ENCODE measurements around the gene FASTKD2. TPM values are rescaled to one million over a fixed set of nuclear protein-coding genes. Genes with fewer than 3 reads are reported as not detected.

The FASTKD2 gene
- total RNA-seq, 1 donor from 2014 or later: 29.6 TPM

DNA sequence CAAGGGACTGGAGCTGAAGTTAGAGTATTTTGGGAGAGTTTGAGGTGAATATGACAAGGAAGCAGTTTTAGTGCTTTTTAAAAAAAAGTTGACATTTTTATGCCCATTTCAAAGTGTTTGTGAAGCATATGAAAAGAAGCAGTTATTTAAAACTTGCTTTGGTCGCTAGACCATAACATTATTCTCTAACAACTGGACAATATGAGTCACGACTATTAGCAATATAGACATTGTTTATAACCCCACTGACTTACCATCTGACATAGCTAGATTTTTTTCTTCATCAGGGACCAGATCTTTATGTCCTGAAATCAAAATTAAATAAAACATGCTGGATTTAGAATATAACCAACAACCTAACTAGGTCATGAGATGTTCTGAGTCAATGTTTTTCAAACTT is 24.6 kb upstream of the FASTKD2 start:
- Mint-ChIP-seq H3K36me3 (ENCODE audit: low read depth) (no peaks in the 10 kb centered on the region), H3K27ac (no peak overlapping the region), H3K4me1 (no peaks in the 10 kb centered on the region), H3K4me3 (no peak overlapping the region), H3K9me3 (no peaks in the 10 kb centered on the region), H3K27me3 (peaks cover 13% of the 10 kb centered on the region)
- ChIA-PET POLR2A (no interaction called here), CTCF (interaction anchor here (0.9 kb wide), 1 partner anchor 59 kb away, joined by 3 read pairs; no protein-coding TSS in a partner anchor)
- intact Hi-C loops (cut with micrococcal nuclease): no loop called here
- TF ChIP-seq, protein P1, sequence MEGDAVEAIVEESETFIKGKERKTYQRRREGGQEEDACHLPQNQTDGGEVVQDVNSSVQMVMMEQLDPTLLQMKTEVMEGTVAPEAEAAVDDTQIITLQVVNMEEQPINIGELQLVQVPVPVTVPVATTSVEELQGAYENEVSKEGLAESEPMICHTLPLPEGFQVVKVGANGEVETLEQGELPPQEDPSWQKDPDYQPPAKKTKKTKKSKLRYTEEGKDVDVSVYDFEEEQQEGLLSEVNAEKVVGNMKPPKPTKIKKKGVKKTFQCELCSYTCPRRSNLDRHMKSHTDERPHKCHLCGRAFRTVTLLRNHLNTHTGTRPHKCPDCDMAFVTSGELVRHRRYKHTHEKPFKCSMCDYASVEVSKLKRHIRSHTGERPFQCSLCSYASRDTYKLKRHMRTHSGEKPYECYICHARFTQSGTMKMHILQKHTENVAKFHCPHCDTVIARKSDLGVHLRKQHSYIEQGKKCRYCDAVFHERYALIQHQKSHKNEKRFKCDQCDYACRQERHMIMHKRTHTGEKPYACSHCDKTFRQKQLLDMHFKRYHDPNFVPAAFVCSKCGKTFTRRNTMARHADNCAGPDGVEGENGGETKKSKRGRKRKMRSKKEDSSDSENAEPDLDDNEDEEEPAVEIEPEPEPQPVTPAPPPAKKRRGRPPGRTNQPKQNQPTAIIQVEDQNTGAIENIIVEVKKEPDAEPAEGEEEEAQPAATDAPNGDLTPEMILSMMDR (IDR thresholded peaks at IDR 0.05): no peak
- ATAC-seq (ENCODE audit: low read depth) (no peak), DNase-seq (no peak)

DNA sequence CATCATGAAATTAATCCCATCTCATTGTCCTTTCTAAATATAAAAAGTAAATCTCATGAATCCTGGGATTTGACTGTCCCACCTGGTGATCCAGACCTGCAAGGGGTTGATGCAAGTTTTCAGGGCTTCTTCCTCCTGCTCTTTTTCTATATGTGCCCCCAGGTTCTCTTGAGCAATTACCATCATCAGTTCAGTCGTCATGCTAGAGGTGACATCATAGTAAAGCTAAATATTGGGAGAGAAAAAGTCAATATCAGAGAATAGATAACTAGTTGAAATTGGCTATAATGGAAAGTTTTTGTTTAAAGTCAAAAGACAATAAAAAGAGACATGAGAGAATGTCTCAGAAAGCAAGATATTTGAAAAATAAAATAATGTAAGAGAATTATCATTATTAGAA is 8.6 kb upstream of the FASTKD2 start:
- DNase-seq (no peak), ATAC-seq (ENCODE audit: low read depth) (no peak)
- Mint-ChIP-seq H3K27me3 (peaks cover 15% of the 10 kb centered on the region), H3K9me3 (peaks cover 5% of the 10 kb centered on the region), H3K4me1 (no peaks in the 10 kb centered on the region), H3K36me3 (ENCODE audit: low read depth) (no peaks in the 10 kb centered on the region), H3K27ac (no peak overlapping the region), H3K4me3 (no peak overlapping the region)
- POLR2A ChIA-PET: no interaction called here
- CTCF ChIA-PET: no interaction called here
- intact Hi-C loops (cut with micrococcal nuclease): no loop called here
- TF ChIP-seq, protein P1 (IDR thresholded peaks at IDR 0.05): no peak

GRCh38 chr2:206764673-206765241 is 649 bp upstream of the FASTKD2 start:
- DNase-seq: no peak
- ChIA-PET POLR2A (interaction anchor here (0.6 to 1.6 kb wide), 12 partner anchors 17 to 1547 kb away, joined by 3 to 18 read pairs (median 5); partner anchors contain the start of genes CCNYL1, CREB1, FZD5 and KLF7), CTCF (interaction anchor here (1.2 to 1.3 kb wide), 2 partner anchors 36 to 679 kb away, joined by 3 read pairs; partner anchors contain the start of gene INO80D)
- peaks cover 3% of the 10 kb centered on the region for H3K27me3 Mint-ChIP-seq
- H3K4me1 Mint-ChIP-seq: peaks cover 34% of the 10 kb centered on the region
- peaks cover 27% of the 10 kb centered on the region for H3K36me3 Mint-ChIP-seq (ENCODE audit: low read depth)
- H3K4me3 Mint-ChIP-seq: peak overlapping the region; percentile 94
- TF ChIP-seq, protein P1 (IDR thresholded peaks at IDR 0.05): no peak
- intact Hi-C loops (cut with micrococcal nuclease): loop anchor here (1.0 to 10.0 kb wide), 13 partner anchors 16 to 1553 kb away; partner anchors contain the start of genes ADAM23, CCNYL1, CREB1 and EEF1B2
- H3K9me3 Mint-ChIP-seq: no peaks in the 10 kb centered on the region
- peak overlapping the region; percentile 96 for H3K27ac Mint-ChIP-seq
- ATAC-seq (ENCODE audit: low read depth): no peak

- ChIA-PET CTCF (no interaction called here), POLR2A (interaction anchor here (0.7 to 1.6 kb wide), 8 partner anchors 14 to 1003 kb away, joined by 3 to 18 read pairs (median 5); partner anchors contain the start of genes CREB1, FZD5, KLF7 and METTL21A)
- H3K27ac Mint-ChIP-seq: peak overlapping the region; percentile 96
- intact Hi-C loops (cut with micrococcal nuclease): loop anchor here (5.0 to 10.0 kb wide), 4 partner anchors 491 to 1551 kb away; partner anchors contain the start of genes INO80D, PIKFYVE and ZDBF2
- H3K4me3 Mint-ChIP-seq: peak overlapping the region; percentile 94
- DNase-seq: no peak
- peaks cover 41% of the 10 kb centered on the region for H3K36me3 Mint-ChIP-seq (ENCODE audit: low read depth)
- peaks cover 34% of the 10 kb centered on the region for H3K4me1 Mint-ChIP-seq
- H3K27me3 Mint-ChIP-seq: peaks cover 3% of the 10 kb centered on the region
- H3K9me3 Mint-ChIP-seq: no peaks in the 10 kb centered on the region
- ATAC-seq (ENCODE audit: low read depth): no peak
- TF ChIP-seq, protein P1 (IDR thresholded peaks at IDR 0.05): no peak
Measured at GRCh38 chr2:206766057-206766930, 888 bp downstream of the FASTKD2 start.

DNA sequence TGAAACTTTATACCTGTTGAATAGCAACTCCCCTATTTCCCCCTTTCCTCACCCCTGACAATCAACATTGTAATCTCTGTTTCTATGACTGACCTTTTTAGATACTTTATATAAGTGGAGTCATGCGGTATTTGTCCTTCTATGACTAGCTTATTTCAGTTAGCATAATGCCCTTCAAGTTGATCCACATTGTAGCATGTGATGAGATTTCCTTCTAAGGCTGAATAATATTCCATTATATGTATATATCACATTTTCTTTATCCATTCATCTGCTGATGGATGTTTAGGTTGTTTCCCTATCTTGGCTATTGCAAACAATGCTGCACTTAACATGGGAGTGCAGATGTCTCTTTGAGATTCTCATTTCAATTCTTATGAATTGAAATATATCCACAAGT is 9.5 kb downstream of the FASTKD2 start:
- Mint-ChIP-seq H3K36me3 (ENCODE audit: low read depth) (peaks cover 88% of the 10 kb centered on the region), H3K27ac (no peak overlapping the region), H3K9me3 (peaks cover 14% of the 10 kb centered on the region), H3K4me1 (peaks cover 8% of the 10 kb centered on the region), H3K27me3 (no peaks in the 10 kb centered on the region), H3K4me3 (no peak overlapping the region)
- TF ChIP-seq, protein P1 (IDR thresholded peaks at IDR 0.05): no peak
- ATAC-seq (ENCODE audit: low read depth): no peak
- DNase-seq: no peak
- ChIA-PET POLR2A (no interaction called here), CTCF (no interaction called here)
- intact Hi-C loops (cut with micrococcal nuclease): no loop called here
